Activated naive CD4-positive, alpha-beta T cell (primary cell): ENCODE data around the gene PHF21A.

Experiments used
- DNase-seq, 4 experiments: peaks; one replicate each; lab custom pipeline; 2025; lab: John Stamatoyannopoulos, UW

PHF21A gene

GRCh38 chr11:45884596-45885185 is 236.6 kb downstream of the PHF21A start:
- no peak for DNase-seq
